Activated T-cell treated with anti-CD3 and anti-CD28 coated beads for 1 hour (primary cell): ENCODE results near the gene TMEM59L.
"Not testable (repeated sequence)": the region's sequence is repeated elsewhere in the genome, so short reads cannot be mapped to it uniquely, and the experiment has no call there.

ENCODE experiments used
- DNase-seq: peaks from one replicate; pipeline ENCODE4 v3.0.0-alpha.2; 2020; ENCODE audit warnings: low read depth

Gene TMEM59L

GRCh38 chr19:18612772-18613588, at the start of gene TMEM59L:
Gene TMEM59L, plus strand, starts transcription at chr19:18612870. Its CDS starts 89 bp downstream, at chr19:18612959.
- DNase-seq = no peak

- DNase-seq = no peak
Observed at GRCh38 chr19:18566953-18567352, 45.7 kb upstream of the TMEM59L start.

GRCh38 chr19:18568367-18568766, 44.3 kb upstream of the TMEM59L start:
- no peak for DNase-seq

- peak; percentile 98 for DNase-seq
Observed at GRCh38 chr19:18571564-18572344, 40.9 kb upstream of the TMEM59L start, which contains the start of gene UBA52. Gene UBA52, plus strand, starts transcription at chr19:18571857. Its CDS starts 1,444 bp downstream, at chr19:18573301.

- DNase-seq = no peak
Observed at GRCh38 chr19:18574691-18575291, 37.9 kb upstream of the TMEM59L start.

- no peak for DNase-seq
Observed at GRCh38 chr19:18576383-18576782, 36.3 kb upstream of the TMEM59L start.

GRCh38 chr19:18577365-18577914, 35.2 kb upstream of the TMEM59L start:
- no peak for DNase-seq

GRCh38 chr19:18580311-18580710, 32.4 kb upstream of the TMEM59L start:
- no peak for DNase-seq

GRCh38 chr19:18586306-18586705, 26.4 kb upstream of the TMEM59L start:
- no peak for DNase-seq

GRCh38 chr19:18587561-18587960, 25.1 kb upstream of the TMEM59L start:
- no peak for DNase-seq

- no peak for DNase-seq
Observed at GRCh38 chr19:18587962-18588610, 24.6 kb upstream of the TMEM59L start.

GRCh38 chr19:18588611-18589379, 23.9 kb upstream of the TMEM59L start, which contains the start of gene REX1BD:
Gene REX1BD, plus strand, starts transcription at chr19:18588798. Its CDS starts 4 bp downstream, at chr19:18588802.
- DNase-seq = peak; percentile 80

GRCh38 chr19:18589380-18590272, 23.0 kb upstream of the TMEM59L start:
- DNase-seq = peak; percentile 54

- DNase-seq = no peak
Observed at GRCh38 chr19:18590273-18591272, 22.1 kb upstream of the TMEM59L start.

GRCh38 chr19:18591735-18592385, 20.8 kb upstream of the TMEM59L start:
- no peak for DNase-seq

GRCh38 chr19:18592732-18593131, 19.9 kb upstream of the TMEM59L start:
- not testable (repeated sequence) for DNase-seq

- DNase-seq = no peak
Observed at GRCh38 chr19:18593367-18594095, 19.1 kb upstream of the TMEM59L start.
